SK-N-MC (cell line): ENCODE data around the gene VAT1L.

ENCODE experiments used
- DNase-seq: peaks from one replicate; pipeline ENCODE4 v3.0.0-alpha.2; 2011; ENCODE audit warnings: low read depth, low spot score
- H3K27ac ChIP-seq: fragments of 200-600 bp; sonication (generic); 2 replicates; pipeline ENCODE4 v1.5.1; 2016; ENCODE audit warnings: mixed run types
- H3K36me3 ChIP-seq: fragments of 200-600 bp; sonication (generic); 2 replicates; pipeline ENCODE4 v1.6.1; 2017; ENCODE audit warnings: antibody characterized with exemption, low read length, mixed read lengths; ENCODE audit not compliant: insufficient read depth
- H3K4me3 ChIP-seq: fragments of 200-600 bp; sonication (generic); 2 replicates; pipeline ENCODE4 v1.5.1; 2016
- H3K9ac ChIP-seq: fragments of 200-600 bp; sonication (generic); 2 replicates; pipeline ENCODE4 v1.8.0; 2017; ENCODE audit warnings: mixed run types, mixed read lengths; ENCODE audit not compliant: insufficient read length
- H3K9me3 ChIP-seq: fragments of 200-600 bp; sonication (generic); 2 replicates; pipeline ENCODE4 v1.6.1; 2017; ENCODE audit warnings: low read depth, mild to moderate bottlenecking, antibody characterized with exemption, low read length, moderate library complexity, mixed read lengths
- EZH2 ChIP-seq: fragments of 200-600 bp; sonication (generic); IDR thresholded peaks from one replicate; pipeline ENCODE4 v1.6.1; 2017; ENCODE audit warnings: antibody characterized with exemption
- FOXP2 ChIP-seq: optimal IDR thresholded peaks from 2 replicates; pipeline ENCODE3; 2011; ENCODE audit warnings: mild to moderate bottlenecking, moderate library complexity; ENCODE audit not compliant: insufficient read depth; ENCODE audit errors: extremely low read length, control extremely low read depth
- POLR2AphosphoS5 ChIP-seq: IDR thresholded peaks from 2 replicates; pipeline ENCODE4 v1.6.1; 2012; ENCODE audit warnings: mild to moderate bottlenecking, low read depth, low read length, borderline replicate concordance

Gene VAT1L

GRCh38 chr16:77960766-77961165 lies 172.4 kb downstream of the VAT1L start:
- DNase-seq = no peak
- H3K36me3 ChIP-seq = no peaks in the 10 kb centered on the region
- no peak for TF ChIP-seq EZH2
- no peak for TF ChIP-seq POLR2AphosphoS5
- TF ChIP-seq FOXP2 = no peak
- no peak overlapping the region for H3K9ac ChIP-seq
- H3K27ac ChIP-seq = no peak overlapping the region
- no peak overlapping the region for H3K4me3 ChIP-seq
- H3K9me3 ChIP-seq = no peaks in the 10 kb centered on the region

- DNase-seq = no peak
- Histone ChIP-seq H3K36me3 (no peaks in the 10 kb centered on the region), H3K9ac (no peak overlapping the region), H3K9me3 (no peaks in the 10 kb centered on the region), H3K4me3 (no peak overlapping the region), H3K27ac (no peak overlapping the region)
- TF ChIP-seq POLR2AphosphoS5 = no peak
- no peak for TF ChIP-seq EZH2
- no peak for TF ChIP-seq FOXP2
Measured at GRCh38 chr16:77961814-77962213, 173.4 kb downstream of the VAT1L start.

GRCh38 chr16:77962689-77963088 lies 174.3 kb downstream of the VAT1L start:
- H3K36me3 ChIP-seq = no peaks in the 10 kb centered on the region
- H3K4me3 ChIP-seq = no peak overlapping the region
- TF ChIP-seq EZH2 (no peak), FOXP2 (no peak), POLR2AphosphoS5 (no peak)
- H3K9me3 ChIP-seq = no peaks in the 10 kb centered on the region
- no peak for DNase-seq
- H3K27ac ChIP-seq = no peak overlapping the region
- no peak overlapping the region for H3K9ac ChIP-seq

GRCh38 chr16:77963185-77964044 lies 175.1 kb downstream of the VAT1L start:
- TF ChIP-seq POLR2AphosphoS5 (no peak), FOXP2 (no peak), EZH2 (no peak)
- H3K27ac ChIP-seq = no peak overlapping the region
- no peak overlapping the region for H3K9ac ChIP-seq
- DNase-seq = no peak
- no peak overlapping the region for H3K4me3 ChIP-seq
- no peaks in the 10 kb centered on the region for H3K9me3 ChIP-seq
- no peaks in the 10 kb centered on the region for H3K36me3 ChIP-seq

GRCh38 chr16:77965346-77965745 lies 177.0 kb downstream of the VAT1L start:
- Histone ChIP-seq H3K9me3 (no peaks in the 10 kb centered on the region), H3K9ac (no peak overlapping the region), H3K4me3 (no peak overlapping the region), H3K27ac (no peak overlapping the region), H3K36me3 (no peaks in the 10 kb centered on the region)
- no peak for DNase-seq
- TF ChIP-seq EZH2 = no peak
- no peak for TF ChIP-seq POLR2AphosphoS5
- TF ChIP-seq FOXP2 = no peak

DNA sequence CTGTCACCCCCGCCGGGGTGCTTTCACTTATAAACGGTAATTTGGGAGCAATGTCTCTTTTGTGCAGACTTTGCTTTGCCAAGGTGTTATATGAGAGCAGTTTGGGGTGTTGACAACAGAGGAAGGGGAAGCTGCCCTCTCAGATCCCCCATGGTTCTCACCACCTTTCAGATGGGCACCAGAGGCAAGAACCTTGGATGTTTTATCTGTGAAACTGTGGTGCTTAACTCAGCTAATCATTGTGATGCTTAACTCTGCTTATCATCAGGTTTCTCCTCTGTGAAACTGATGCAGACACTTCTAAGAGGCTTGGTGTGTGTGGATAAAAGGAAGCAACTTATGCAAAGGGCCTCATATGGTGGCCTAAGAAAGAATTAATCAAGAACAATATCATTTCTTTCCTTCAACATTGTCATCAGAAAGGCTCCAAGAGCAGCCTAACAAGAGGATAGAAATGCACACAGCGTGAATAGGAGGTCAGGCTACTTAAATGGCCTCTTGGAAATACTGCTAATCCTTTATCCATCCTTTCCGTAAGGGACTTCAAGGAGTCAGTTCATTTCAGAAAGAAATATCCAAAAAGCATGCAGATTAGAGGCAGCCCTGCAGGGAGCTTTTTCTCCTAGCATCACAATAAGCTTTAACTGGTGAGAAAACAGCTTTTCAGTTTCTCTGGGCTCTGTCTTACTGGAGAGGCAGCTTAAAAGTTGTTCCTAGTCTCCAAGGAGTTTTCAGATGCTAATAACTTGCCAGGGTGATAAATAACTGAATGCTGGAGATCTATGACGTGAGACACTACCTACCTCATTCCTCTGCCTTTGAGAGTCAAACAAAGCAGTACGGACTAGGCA lies 178.9 kb downstream of the VAT1L start:
- TF ChIP-seq FOXP2 = no peak
- TF ChIP-seq EZH2 = no peak
- TF ChIP-seq POLR2AphosphoS5 = no peak
- H3K4me3 ChIP-seq = no peak overlapping the region
- no peaks in the 10 kb centered on the region for H3K36me3 ChIP-seq
- H3K27ac ChIP-seq = no peak overlapping the region
- no peak for DNase-seq
- no peak overlapping the region for H3K9ac ChIP-seq
- H3K9me3 ChIP-seq = no peaks in the 10 kb centered on the region

GRCh38 chr16:77969861-77970260 lies 181.5 kb downstream of the VAT1L start:
- no peak overlapping the region for H3K4me3 ChIP-seq
- TF ChIP-seq POLR2AphosphoS5 (no peak), EZH2 (no peak), FOXP2 (no peak)
- no peak overlapping the region for H3K9ac ChIP-seq
- H3K9me3 ChIP-seq = no peaks in the 10 kb centered on the region
- H3K36me3 ChIP-seq = no peaks in the 10 kb centered on the region
- H3K27ac ChIP-seq = no peak overlapping the region
- no peak for DNase-seq

- TF ChIP-seq EZH2 = no peak
- no peak for TF ChIP-seq POLR2AphosphoS5
- TF ChIP-seq FOXP2 = no peak
- no peak for DNase-seq
- no peak overlapping the region for H3K27ac ChIP-seq
Measured at GRCh38 chr16:77970371-77970770, 182.0 kb downstream of the VAT1L start.

More at GRCh38 chr16:77970371-77970770, 182.0 kb downstream of the VAT1L start:
- Histone ChIP-seq H3K36me3 (no peaks in the 10 kb centered on the region), H3K9me3 (no peaks in the 10 kb centered on the region), H3K4me3 (no peak overlapping the region), H3K9ac (no peak overlapping the region)
